GM20000 (cell line): Measurements from ENCODE around the gene ELMO3.

Experiments used
- DNase-seq: peaks from one replicate; pipeline ENCODE4 v3.0.0; 2012; ENCODE audit warnings: low spot score
- CTCF ChIP-seq: IDR thresholded peaks from 2 replicates; pipeline ENCODE4 v1.5.1; 2012; ENCODE audit warnings: mild to moderate bottlenecking, control low read depth; ENCODE audit errors: extremely low read depth, missing control alignments

The ELMO3 gene

DNA sequence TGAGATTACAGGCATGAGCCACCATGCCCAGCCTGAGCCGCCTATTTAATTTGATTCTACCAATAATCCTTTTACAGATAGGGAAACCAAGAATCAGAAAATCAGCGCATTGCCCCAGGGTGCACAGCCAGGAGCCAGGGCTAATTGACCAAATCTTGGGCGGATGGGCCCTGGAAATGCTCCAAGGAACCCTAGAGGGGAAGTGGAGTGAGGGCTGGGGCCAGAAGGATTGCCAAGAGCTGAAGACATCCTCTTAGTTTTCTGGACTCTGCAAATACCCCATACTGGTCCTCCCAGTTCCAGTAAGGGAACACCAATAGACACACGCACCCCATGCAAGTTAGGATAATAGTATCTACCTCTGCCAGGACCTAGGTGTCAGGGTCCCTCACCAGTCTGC lies 44.5 kb downstream of the ELMO3 start:
- no peak for DNase-seq
- no peak for TF ChIP-seq CTCF

- peak; percentile 90 for DNase-seq
Measured at GRCh38 chr16:67244387-67245185, 45.7 kb downstream of the ELMO3 start.

DNA sequence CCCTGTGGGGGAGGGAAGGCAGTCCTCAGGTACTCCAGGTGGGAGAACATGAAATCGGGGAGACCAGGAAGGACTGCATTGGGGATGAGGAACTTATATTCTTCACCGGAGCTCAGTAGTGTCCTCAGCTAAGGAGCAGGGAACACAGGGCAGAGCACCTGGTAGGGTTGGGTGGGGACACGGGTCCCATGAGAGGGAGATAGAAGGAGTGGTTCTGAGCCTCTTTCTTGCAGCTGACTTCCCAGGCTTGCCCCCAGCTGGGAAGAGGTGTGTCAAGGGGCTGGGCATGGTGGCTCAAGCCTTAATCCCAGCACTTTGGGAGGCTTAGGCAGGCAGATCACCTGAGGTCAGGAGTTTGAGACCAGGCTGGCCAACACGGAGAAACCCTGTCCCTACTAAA lies 46.3 kb downstream of the ELMO3 start:
- DNase-seq: no peak
- no peak for TF ChIP-seq CTCF

More at GRCh38 chr16:67244387-67245185, 45.7 kb downstream of the ELMO3 start:
- no peak for TF ChIP-seq CTCF

DNA sequence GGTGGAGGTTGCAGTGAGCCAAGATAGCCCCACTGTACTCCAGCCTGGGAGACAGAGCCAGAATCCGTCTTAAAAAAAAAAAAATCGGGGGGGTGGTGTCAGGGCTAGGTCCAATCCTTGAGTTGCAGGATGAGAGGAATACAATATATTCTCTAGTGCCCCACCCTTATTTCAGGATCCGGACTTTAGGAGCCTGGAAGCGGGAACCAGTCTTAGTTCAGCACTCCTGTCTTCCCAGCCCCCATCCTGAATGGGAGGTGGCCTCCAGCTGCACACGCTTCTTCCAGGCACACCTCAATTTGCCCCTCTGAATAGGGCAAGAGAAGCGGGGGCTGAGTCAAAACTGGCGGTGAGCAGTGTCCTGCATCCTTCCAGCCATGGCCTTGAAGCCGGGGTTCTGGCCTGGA lies 46.7 kb downstream of the ELMO3 start:
- no peak for DNase-seq
- TF ChIP-seq CTCF: no peak

DNA sequence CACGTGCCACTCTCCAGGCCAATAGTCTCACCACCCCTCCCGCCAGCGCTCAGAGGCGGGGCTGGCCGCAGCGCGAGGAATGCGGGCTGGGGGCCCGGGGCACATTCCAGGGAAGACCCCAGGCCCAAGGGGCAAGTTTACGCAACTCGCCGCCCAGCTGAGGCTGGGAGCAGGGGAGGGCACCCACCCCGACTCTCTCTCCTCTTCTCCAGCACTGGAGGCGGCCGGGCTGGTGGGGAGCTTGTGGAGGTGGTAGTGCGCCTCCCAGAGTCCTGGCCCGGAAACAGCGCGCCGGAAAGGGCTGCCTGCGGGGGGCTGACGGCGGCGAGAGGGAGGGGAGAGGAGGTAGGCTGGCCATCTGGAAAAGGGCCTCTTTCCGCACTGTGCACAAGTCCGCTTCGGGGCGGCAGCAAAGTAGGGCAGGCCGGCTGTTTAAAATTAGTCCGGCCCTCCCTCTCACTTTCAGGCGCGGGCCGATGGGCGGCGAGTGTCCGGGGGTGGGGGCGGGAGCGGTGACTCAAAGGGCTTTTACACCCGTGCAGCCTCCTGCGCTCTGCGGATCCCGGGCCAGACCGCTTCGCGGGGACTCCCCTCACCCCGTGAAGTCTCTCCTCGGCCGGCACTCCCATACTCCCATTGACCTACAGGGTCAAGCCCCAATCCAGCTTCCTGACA lies 47.3 kb downstream of the ELMO3 start:
- peak; percentile 37 for TF ChIP-seq CTCF
- DNase-seq: peak; percentile 79

GRCh38 chr16:67246756-67247191 lies 47.8 kb downstream of the ELMO3 start:
- TF ChIP-seq CTCF: no peak
- peak; percentile 60 for DNase-seq
